ENCODE measurements around the gene CLCN2. TPM values are rescaled to one million over a fixed set of nuclear protein-coding genes. Genes with fewer than 3 reads are reported as not detected.
A peak's percentile ranks its signal among the peaks of the same experiment; 100 is the strongest.

The CLCN2 gene
- total and polyA plus RNA-seq, 2 of the 4 experiments (the other 2 are of a cell fraction), result 2.9 to 5.8 TPM

GRCh38 chr3:184354754-184355153, 6.7 kb downstream of the CLCN2 start:
- Histone ChIP-seq H3K14ac (replicated peaks; ENCODE audit: low read depth, low read length) (no peak overlapping the region), H3K9me3 (ENCODE audit: control insufficient read depth, insufficient read depth, low read length) (no peaks in the 10 kb centered on the region), H3K27me3 (ENCODE audit: control insufficient read depth, insufficient read depth, low read length) (no peaks in the 10 kb centered on the region), H2AFZ (replicated peaks; ENCODE audit: low read length, poor library complexity) (peak overlapping the region; percentile 49), H3K79me1 (ENCODE audit: low read depth in 1 of 2, low read length in 2 of 2) (no peaks in the 10 kb centered on the region), H4K91ac (ENCODE audit: insufficient read depth, low read depth, low read length) (no peak overlapping the region), H3K56ac (ENCODE audit: extremely low read depth, insufficient read depth, low read length) (no peak overlapping the region), H3K4me2 (ENCODE audit: low read depth, low read length) (no peak overlapping the region), H3K4me1 (ENCODE audit: control insufficient read depth, insufficient read depth, low read length) (no peaks in the 10 kb centered on the region), H3K27ac (ENCODE audit: insufficient read depth, low read length) (no peak overlapping the region), H3K36me3 (ENCODE audit: control insufficient read depth, insufficient read depth, low read length) (peaks cover 22% of the 10 kb centered on the region), H3K4ac (ENCODE audit: low read depth, low read length) (no peak overlapping the region), H3K4me3 (ENCODE audit: insufficient read depth, low read depth, low read length) (no peak overlapping the region), H3K23ac (ENCODE audit: low read depth, low read length) (no peak overlapping the region), H2AK5ac (ENCODE audit: low read depth, low read length) (no peak overlapping the region), H2BK5ac (ENCODE audit: low read depth, low read length, poor library complexity, severe bottlenecking) (no peak overlapping the region), H4K20me1 (ENCODE audit: insufficient read depth, low read length) (no peaks in the 10 kb centered on the region; the same call in 1 of the 2 replicates), H2AK9ac (replicated peaks; ENCODE audit: low read depth, low read length, poor library complexity) (peak overlapping the region; percentile 53), H4K8ac (ENCODE audit: low read depth in 2 of 2, low read length in 2 of 2) (no peak overlapping the region), H3K9ac (ENCODE audit: low read depth, low read length) (no peak overlapping the region), H3K18ac (ENCODE audit: low read depth, low read length) (no peak overlapping the region), H2BK120ac (ENCODE audit: low read depth, low read length) (no peak overlapping the region), H2BK15ac (ENCODE audit: low read depth, low read length) (no peak overlapping the region), H4K5ac (ENCODE audit: low read depth, low read length) (no peak overlapping the region), H2BK20ac (ENCODE audit: low read depth, low read length) (no peak overlapping the region), H3K9me1 (ENCODE audit: insufficient read depth, low read length) (peaks cover 9% of the 10 kb centered on the region; the same call in 1 of the 2 replicates)
- no peak for ATAC-seq (ENCODE audit: low read depth)
- DNase-seq, result no peak
- no TSS peak for BruUV-seq (replicated peaks)
- dilution Hi-C loops (cut with HindIII; ENCODE audit: low sequenced_read_pairs, unreplicated experiment), result loop anchor here (25.0 kb wide), 1 partner anchor 183 kb away; no protein-coding TSS in a partner anchor
- intact Hi-C loops (cut with micrococcal nuclease), result no loop called here
- in situ Hi-C loops (cut with MboI; ENCODE audit: low sequenced_read_pairs), result no loop called here
- no peak for TF ChIP-seq SMC3 (IDR thresholded peaks at IDR 0.05; ENCODE audit: low read depth, low read length)
- TF ChIP-seq RFX5 (IDR thresholded peaks at IDR 0.05; ENCODE audit: low read depth, low read length), result no peak
- TF ChIP-seq RCOR1 (IDR thresholded peaks at IDR 0.05; ENCODE audit: insufficient replicate concordance, low read length), result no peak
- no peak for TF ChIP-seq MAFK (IDR thresholded peaks at IDR 0.05; ENCODE audit: low read depth, low read length)
- TF ChIP-seq MXI1 (IDR thresholded peaks at IDR 0.05; ENCODE audit: borderline replicate concordance, low read depth, low read length), result no peak
- TF ChIP-seq POLR2A (IDR thresholded peaks at IDR 0.05; ENCODE audit: low read depth, low read length), result no peak
- TF ChIP-seq CHD1 (IDR thresholded peaks at IDR 0.05; ENCODE audit: low read depth, low read length), result no peak
- TF ChIP-seq CTCF (conservative IDR thresholded peaks at IDR 0.05; ENCODE audit: low read depth, low read length), result no peak
- no peak for TF ChIP-seq USF2 (IDR thresholded peaks at IDR 0.05; ENCODE audit: low read depth, low read length)
- TF ChIP-seq NFE2L2 (IDR thresholded peaks at IDR 0.05; ENCODE audit: low read depth, low read length), result no peak
- no peak for TF ChIP-seq CEBPB (IDR thresholded peaks at IDR 0.05; ENCODE audit: low read depth, low read length)
- no peak for TF ChIP-seq ELK1 (IDR thresholded peaks at IDR 0.05; ENCODE audit: borderline replicate concordance, low read depth, low read length)
- TF ChIP-seq MAZ (IDR thresholded peaks at IDR 0.05; ENCODE audit: borderline replicate concordance, low read depth, low read length), result no peak
- TF ChIP-seq BHLHE40 (IDR thresholded peaks at IDR 0.05; ENCODE audit: low read depth, low read length), result no peak
- TF ChIP-seq FOS (IDR thresholded peaks at IDR 0.05; ENCODE audit: low read depth, low read length), result no peak
- TF ChIP-seq RAD21 (IDR thresholded peaks at IDR 0.05; ENCODE audit: low read length), result no peak
- WGBS, 2 experiments (ENCODE audit: extremely low coverage in 2 of 2, insufficient read length in 1 of 2), result 67% methylated on average over 3 of the region's 8 CpGs; no CpG with 5 or more reads in 1 of the 2 experiments
- ChIA-PET CTCF (interaction anchor here (0.5 kb wide), 1 partner anchor 14 kb away, joined by 3 read pairs; no protein-coding TSS in a partner anchor), POLR2A (ENCODE audit: unreplicated experiment) (no interaction called here)

All from IMR-90 (cell line).